ENCODE measurements around the gene NDUFS3.

DNA sequence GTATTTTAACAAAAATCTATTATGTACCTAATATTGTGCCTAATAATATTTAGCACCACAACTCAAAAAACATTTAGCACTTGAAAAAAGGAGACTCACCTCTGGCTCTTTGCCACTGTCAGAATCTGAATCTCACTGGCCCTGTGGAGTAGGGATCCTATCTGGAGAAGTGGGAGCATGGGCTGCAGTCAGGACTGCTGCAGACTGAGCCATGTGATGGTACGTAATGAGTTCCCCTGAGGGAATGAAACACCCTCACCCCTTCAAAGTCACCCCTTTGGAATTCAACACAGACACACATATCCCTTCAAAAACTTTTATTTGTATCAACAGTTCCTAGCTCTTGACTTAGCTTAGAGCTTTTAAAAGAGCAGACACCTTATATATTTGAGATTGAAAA, 7.0 kb upstream of the NDUFS3 start:
- no peak for TF ChIP-seq ZNF274 (IDR thresholded peaks at IDR 0.05; ENCODE audit: low read depth, low read length)
- TF ChIP-seq YY1 (IDR thresholded peaks at IDR 0.05; ENCODE audit: insufficient read depth, insufficient read length), result no peak
- no peak for TF ChIP-seq SUZ12 (IDR thresholded peaks at IDR 0.05; ENCODE audit: extremely low read depth, insufficient read depth, insufficient read length)

Measured in NT2/D1 (cell line).